ENCODE results near the gene FBXO31.

The FBXO31 gene

DNA sequence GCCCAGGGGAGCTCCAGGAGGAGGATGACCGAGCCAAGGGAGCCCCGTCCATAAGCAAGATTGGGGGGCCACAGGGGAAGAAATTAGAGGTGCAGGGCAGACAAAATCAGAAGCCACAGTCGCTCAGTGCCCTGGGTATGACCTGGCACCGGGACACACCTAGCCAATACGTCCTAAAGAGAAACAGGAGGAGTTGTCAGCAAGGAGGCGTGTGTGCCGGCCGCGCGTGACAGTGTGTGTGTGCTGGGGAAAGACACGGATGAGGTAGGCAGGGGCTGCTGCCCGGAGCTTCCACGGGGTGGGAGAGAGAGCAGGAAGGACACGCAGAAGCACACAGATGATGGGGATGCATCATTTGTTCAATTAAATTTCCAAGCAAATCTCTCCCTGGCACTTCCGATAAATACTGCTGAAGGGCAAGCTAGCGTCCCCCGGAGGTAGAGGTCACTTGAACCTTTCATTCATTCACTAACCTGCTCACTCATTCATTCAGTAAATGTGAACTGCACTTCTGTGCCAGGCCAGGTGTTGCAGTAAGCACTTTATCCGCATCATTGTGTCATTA, 104.4 kb downstream of the FBXO31 start:
- H3K9me3 ChIP-seq (ENCODE audit: low read length) = no peaks in the 10 kb centered on the region
- no peaks in the 10 kb centered on the region for H3F3A ChIP-seq (ENCODE audit: insufficient read depth, low read length)
- H3K4me2 ChIP-seq (ENCODE audit: low read length) = no peak overlapping the region
- H2AFZ ChIP-seq (ENCODE audit: low read length) = no peak overlapping the region
- H3K4me3 ChIP-seq (ENCODE audit: low read depth, low read length, poor library complexity, severe bottlenecking) = no peak overlapping the region
- H3K4me1 ChIP-seq (ENCODE audit: insufficient read depth, low read length, severe bottlenecking) = no peaks in the 10 kb centered on the region
- no peak overlapping the region for H3K27ac ChIP-seq (ENCODE audit: low read depth, low read length, poor library complexity, severe bottlenecking)
- no peak for TF ChIP-seq EZH2 (IDR thresholded peaks at IDR 0.05; ENCODE audit: borderline replicate concordance, low read length)
- TF ChIP-seq, protein P1, sequence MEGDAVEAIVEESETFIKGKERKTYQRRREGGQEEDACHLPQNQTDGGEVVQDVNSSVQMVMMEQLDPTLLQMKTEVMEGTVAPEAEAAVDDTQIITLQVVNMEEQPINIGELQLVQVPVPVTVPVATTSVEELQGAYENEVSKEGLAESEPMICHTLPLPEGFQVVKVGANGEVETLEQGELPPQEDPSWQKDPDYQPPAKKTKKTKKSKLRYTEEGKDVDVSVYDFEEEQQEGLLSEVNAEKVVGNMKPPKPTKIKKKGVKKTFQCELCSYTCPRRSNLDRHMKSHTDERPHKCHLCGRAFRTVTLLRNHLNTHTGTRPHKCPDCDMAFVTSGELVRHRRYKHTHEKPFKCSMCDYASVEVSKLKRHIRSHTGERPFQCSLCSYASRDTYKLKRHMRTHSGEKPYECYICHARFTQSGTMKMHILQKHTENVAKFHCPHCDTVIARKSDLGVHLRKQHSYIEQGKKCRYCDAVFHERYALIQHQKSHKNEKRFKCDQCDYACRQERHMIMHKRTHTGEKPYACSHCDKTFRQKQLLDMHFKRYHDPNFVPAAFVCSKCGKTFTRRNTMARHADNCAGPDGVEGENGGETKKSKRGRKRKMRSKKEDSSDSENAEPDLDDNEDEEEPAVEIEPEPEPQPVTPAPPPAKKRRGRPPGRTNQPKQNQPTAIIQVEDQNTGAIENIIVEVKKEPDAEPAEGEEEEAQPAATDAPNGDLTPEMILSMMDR (IDR thresholded peaks at IDR 0.05; ENCODE audit: low read length) = no peak
- H3K27me3 ChIP-seq (ENCODE audit: insufficient read depth, low read length) = no peaks in the 10 kb centered on the region
- H3K9ac ChIP-seq (ENCODE audit: low read length) = no peak overlapping the region
- H4K20me1 ChIP-seq (ENCODE audit: insufficient read depth, low read length) = no peaks in the 10 kb centered on the region
- H3K79me2 ChIP-seq (ENCODE audit: insufficient read depth, low read length) = no peaks in the 10 kb centered on the region
- no peaks in the 10 kb centered on the region for H3K36me3 ChIP-seq (ENCODE audit: insufficient read depth, low read length)
- no peaks in the 10 kb centered on the region for H3K9me2 ChIP-seq (ENCODE audit: low read depth, low read length)

DNA sequence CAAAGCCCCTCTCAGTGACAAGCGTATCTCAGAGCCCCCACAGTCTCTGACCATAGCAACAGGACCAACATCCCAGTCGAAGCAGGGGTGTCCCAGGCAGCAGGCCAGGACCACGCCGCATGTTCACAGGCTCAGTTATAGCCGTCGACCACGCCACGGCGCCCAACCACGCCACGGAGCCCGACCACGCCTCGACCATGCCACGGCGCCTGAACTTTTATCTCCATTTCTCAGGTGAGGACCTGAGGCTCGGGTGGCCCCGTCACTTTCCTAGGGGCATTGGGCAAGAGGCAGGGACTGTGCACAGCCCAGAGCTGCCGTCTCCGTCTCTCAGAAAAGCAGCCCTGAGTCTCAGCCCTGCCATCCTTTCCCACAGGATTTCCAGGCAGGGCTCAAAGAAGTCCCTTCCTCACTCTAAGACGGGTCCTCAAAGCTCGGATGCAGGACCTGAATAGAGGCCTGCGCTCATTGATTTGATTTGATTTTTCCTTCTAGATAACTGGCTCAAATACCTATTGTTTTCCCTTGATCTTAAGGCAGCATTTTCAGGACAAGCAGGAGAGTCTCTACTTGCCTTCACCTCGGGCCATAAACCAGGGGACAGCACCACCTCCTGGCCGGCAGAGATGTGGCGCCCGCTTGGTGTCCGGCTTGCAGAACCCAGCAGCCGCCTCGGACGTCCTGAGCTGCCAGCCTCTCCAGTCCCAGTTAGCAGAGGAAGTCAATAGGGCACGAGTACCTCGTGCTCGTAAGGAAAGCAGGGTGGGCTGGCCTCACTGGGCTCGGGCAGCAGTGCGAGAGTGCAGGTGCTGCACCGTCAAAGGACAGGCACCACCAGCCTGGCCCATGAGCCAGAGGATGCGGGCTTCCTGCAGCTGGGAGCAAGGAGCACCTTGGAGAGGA, 105.1 kb downstream of the FBXO31 start:
- Histone ChIP-seq H3K27ac (ENCODE audit: low read depth, low read length, poor library complexity, severe bottlenecking) (no peak overlapping the region), H2AFZ (ENCODE audit: low read length) (no peak overlapping the region), H3K27me3 (ENCODE audit: insufficient read depth, low read length) (no peaks in the 10 kb centered on the region), H3K9me2 (ENCODE audit: low read depth, low read length) (no peaks in the 10 kb centered on the region), H3F3A (ENCODE audit: insufficient read depth, low read length) (no peaks in the 10 kb centered on the region), H3K79me2 (ENCODE audit: insufficient read depth, low read length) (no peaks in the 10 kb centered on the region), H3K4me2 (ENCODE audit: low read length) (no peak overlapping the region), H3K4me1 (ENCODE audit: insufficient read depth, low read length, severe bottlenecking) (no peaks in the 10 kb centered on the region), H4K20me1 (ENCODE audit: insufficient read depth, low read length) (no peaks in the 10 kb centered on the region), H3K4me3 (ENCODE audit: low read depth, low read length, poor library complexity, severe bottlenecking) (no peak overlapping the region), H3K9ac (ENCODE audit: low read length) (no peak overlapping the region), H3K9me3 (ENCODE audit: low read length) (no peaks in the 10 kb centered on the region), H3K36me3 (ENCODE audit: insufficient read depth, low read length) (no peaks in the 10 kb centered on the region)
- no peak for TF ChIP-seq EZH2 (IDR thresholded peaks at IDR 0.05; ENCODE audit: borderline replicate concordance, low read length)
- TF ChIP-seq, protein P1 (IDR thresholded peaks at IDR 0.05; ENCODE audit: low read length) = peak; percentile 81
